A549 (cell line): Measurements from ENCODE around the gene KCNQ5. TPM values are rescaled to one million over a fixed set of nuclear protein-coding genes. Genes with fewer than 3 reads are reported as not detected.
A peak's percentile ranks its signal among the peaks of the same experiment; 100 is the strongest.

Experiments used
- ATAC-seq, 2 experiments: fragments of 200-7000 bp in 1 of 2; fragments of >200 bp in 1 of 2; cut with Nextera tagmentation in 1 of 2; cut with Tn5 transposase in 1 of 2; 3 replicates each; pipeline versions ENCODE4 v1.8.0 to v1.9.1; 2018 to 2020; ENCODE audit warnings: mild to moderate bottlenecking in 1 of 2, moderate library complexity in 1 of 2
- CTCF ChIA-PET: fragments of 300-600 bp; sonication (Branson Sonifier 250); formaldehyde crosslinking; extraction: SDS; loops from one replicate; lab custom pipeline; 2021; ENCODE audit warnings: antibody characterized with exemption, inconsistent platforms; lab: Yijun Ruan, JAX
- POLR2A ChIA-PET: fragments of 350-600 bp; formaldehyde crosslinking; extraction: SDS; loops from one replicate; lab custom pipeline; 2021; ENCODE audit warnings: antibody characterized with exemption, inconsistent platforms; lab: Yijun Ruan, JAX
- DNase-seq, 2 experiments: peaks; one replicate each; pipeline versions ENCODE4 v3.0.0 to v3.0.0-alpha.2; 2011 to 2016; ENCODE audit warnings: low read depth in 1 of 2, low spot score in 1 of 2
- FAIRE-seq: peaks from 2 replicates; lab custom pipeline; 2011; peaks lifted over from hg19 to GRCh38; lab: Jason Lieb, UNC
- H3K27ac ChIP-seq, 2 experiments: fragments of >200 bp; sonication (Bioruptor Twin); formaldehyde crosslinking; 3 replicates each; pipeline ENCODE4 v1.5.1; 2016 to 2017
- H3K4me1 ChIP-seq: fragments of >200 bp; sonication (Bioruptor Twin); formaldehyde crosslinking; 3 replicates; pipeline ENCODE4 v1.6.1; 2016
- H3K4me2 ChIP-seq: fragments of >200 bp; sonication (Bioruptor Twin); formaldehyde crosslinking; 3 replicates; pipeline ENCODE4 v1.6.1; 2016
- H3K4me3 ChIP-seq: fragments of >200 bp; sonication (Bioruptor Twin); formaldehyde crosslinking; 3 replicates; pipeline ENCODE4 v1.5.1; 2016
- H3K9me3 ChIP-seq: fragments of >200 bp; sonication (Bioruptor Twin); formaldehyde crosslinking; 3 replicates; pipeline ENCODE4 v1.6.1; 2016
- BCL3 ChIP-seq: fragments of >200 bp; sonication (Bioruptor Twin); formaldehyde crosslinking; IDR thresholded peaks from 3 replicates; pipeline ENCODE4 v1.6.1; 2016
- BHLHE40 ChIP-seq: IDR thresholded peaks from 2 replicates; pipeline ENCODE4 v1.6.1; 2012; ENCODE audit warnings: low read depth, low read length, inconsistent platforms
- CBX2 ChIP-seq: fragments of 200-600 bp; sonication (generic); IDR thresholded peaks from 2 replicates; pipeline ENCODE4 v1.6.1; 2016; ENCODE audit warnings: low read depth, mild to moderate bottlenecking, borderline replicate concordance
- CEBPB ChIP-seq, 2 experiments: fragments of >200 bp in 1 of 2; sonication (Bioruptor Twin) in 1 of 2; formaldehyde crosslinking in 1 of 2; IDR thresholded peaks; 2 replicates each; pipeline ENCODE4 v1.6.1; 2012 to 2016
- CHD4 ChIP-seq: fragments of 200-600 bp; sonication (generic); IDR thresholded peaks from 2 replicates; pipeline ENCODE4 v1.6.1; 2016; ENCODE audit warnings: antibody characterized with exemption, mild to moderate bottlenecking, borderline replicate concordance
- CTCF ChIP-seq: fragments of >200 bp; sonication (Bioruptor Twin); formaldehyde crosslinking; IDR thresholded peaks from 3 replicates; pipeline ENCODE4 v1.5.1; 2016
- EHF ChIP-seq: fragments of 250-450 bp; sonication (Bioruptor Pico); IDR thresholded peaks from 2 replicates; pipeline ENCODE4 v1.5.0; 2020; ENCODE audit warnings: mild to moderate bottlenecking
- EHMT2 ChIP-seq: fragments of 200-600 bp; sonication (generic); IDR thresholded peaks from 2 replicates; pipeline ENCODE4 v1.6.1; 2016; ENCODE audit warnings: antibody characterized with exemption, low read depth, mild to moderate bottlenecking, moderate library complexity
- ELK1 ChIP-seq: fragments of 150-350 bp; IDR thresholded peaks from 2 replicates; pipeline ENCODE4 v1.6.1; 2014; ENCODE audit warnings: low read depth, mild to moderate bottlenecking, low read length
- EP300 ChIP-seq, 2 experiments: fragments of >200 bp; sonication (Bioruptor Twin); formaldehyde crosslinking; IDR thresholded peaks; 2 replicates in 1 of 2; 3 replicates in 1 of 2; pipeline ENCODE4 v1.6.1; 2016 to 2017
- ESRRA ChIP-seq: fragments of 150-350 bp; IDR thresholded peaks from 2 replicates; pipeline ENCODE4 v1.6.1; 2014; ENCODE audit warnings: mild to moderate bottlenecking, low read length, borderline replicate concordance
- FOSB ChIP-seq: fragments of 250-450 bp; sonication (Bioruptor Pico); IDR thresholded peaks from 2 replicates; pipeline ENCODE4 v1.5.0; 2020; ENCODE audit warnings: mild to moderate bottlenecking, moderate library complexity
- HES2 ChIP-seq: fragments of >200 bp; sonication (Bioruptor Twin); formaldehyde crosslinking; IDR thresholded peaks from 2 replicates; pipeline ENCODE4 v1.6.1; 2016
- HOXA7 ChIP-seq: fragments of 250-450 bp; sonication (Bioruptor Pico); IDR thresholded peaks from 2 replicates; pipeline ENCODE4 v1.5.0; 2020; ENCODE audit warnings: mild to moderate bottlenecking, moderate library complexity
- HOXB5 ChIP-seq: fragments of 250-450 bp; sonication (Bioruptor Pico); IDR thresholded peaks from 2 replicates; pipeline ENCODE4 v1.5.0; 2020; ENCODE audit warnings: mild to moderate bottlenecking, moderate library complexity
- JUNB ChIP-seq: fragments of >200 bp; sonication (Bioruptor Twin); formaldehyde crosslinking; IDR thresholded peaks from 2 replicates; pipeline ENCODE4 v1.6.1; 2016
- MAFK ChIP-seq: fragments of 450-650 bp; IDR thresholded peaks from 2 replicates; pipeline ENCODE4 v1.6.1; 2014; ENCODE audit not compliant: partially characterized antibody
- MAZ ChIP-seq: fragments of 150-350 bp; IDR thresholded peaks from 2 replicates; pipeline ENCODE4 v1.6.1; 2014; ENCODE audit warnings: antibody characterized with exemption, low read depth, low read length, borderline replicate concordance
- MYC ChIP-seq: IDR thresholded peaks from 2 replicates; pipeline ENCODE4 v1.6.1; 2012; ENCODE audit warnings: mild to moderate bottlenecking, inconsistent platforms, low read length, improper control_type of control experiment, borderline replicate concordance
- NFE2L2 ChIP-seq: fragments of 150-350 bp; conservative IDR thresholded peaks from 2 replicates; pipeline ENCODE4 v1.6.1; 2014; ENCODE audit warnings: low read length
- NPAS2 ChIP-seq: fragments of 250-450 bp; sonication (Bioruptor Pico); IDR thresholded peaks from 2 replicates; pipeline ENCODE4 v1.8.0; 2022; ENCODE audit warnings: mild to moderate bottlenecking, moderate library complexity, borderline replicate concordance
- PHF8 ChIP-seq: fragments of 200-600 bp; sonication (generic); IDR thresholded peaks from 2 replicates; pipeline ENCODE4 v1.6.1; 2016; ENCODE audit warnings: low read depth, mild to moderate bottlenecking, antibody characterized with exemption, moderate library complexity, borderline replicate concordance
- POLR2AphosphoS2 ChIP-seq: conservative IDR thresholded peaks from 2 replicates; pipeline ENCODE4 v1.6.1; 2012; ENCODE audit warnings: low read length, improper control_type of control experiment, inconsistent platforms
- RAD21 ChIP-seq, 2 experiments: fragments of >200 bp in 1 of 2; sonication (Bioruptor Twin) in 1 of 2; formaldehyde crosslinking in 1 of 2; IDR thresholded peaks in 1 of 2; conservative IDR thresholded peaks in 1 of 2; 2 replicates in 1 of 2; 3 replicates in 1 of 2; pipeline ENCODE4 v1.6.1; 2012 to 2018; ENCODE audit warnings: inconsistent platforms in 1 of 2
- RARB ChIP-seq: fragments of 250-450 bp; sonication (Bioruptor Pico); IDR thresholded peaks from 2 replicates; pipeline ENCODE4 v1.8.0; 2021; ENCODE audit warnings: mild to moderate bottlenecking, moderate library complexity
- RCOR1 ChIP-seq: fragments of 150-350 bp; IDR thresholded peaks from 2 replicates; pipeline ENCODE4 v1.6.1; 2014; ENCODE audit warnings: antibody characterized with exemption, low read length, low read depth
- RFX5 ChIP-seq: fragments of 450-650 bp; IDR thresholded peaks from 2 replicates; pipeline ENCODE4 v1.7.1; 2014; ENCODE audit warnings: antibody characterized with exemption, mild to moderate bottlenecking, moderate library complexity
- RNF2 ChIP-seq: fragments of 200-600 bp; sonication (generic); IDR thresholded peaks from 2 replicates; pipeline ENCODE4 v1.6.1; 2016; ENCODE audit warnings: low read depth, mild to moderate bottlenecking, antibody characterized with exemption, moderate library complexity, borderline replicate concordance
- SMC3 ChIP-seq: fragments of >200 bp; sonication (Bioruptor Twin); formaldehyde crosslinking; IDR thresholded peaks from 3 replicates; pipeline ENCODE4 v1.6.1; 2018; ENCODE audit warnings: inconsistent platforms
- SREBF2 ChIP-seq: fragments of 450-650 bp; IDR thresholded peaks from 2 replicates; pipeline ENCODE4 v1.6.1; 2014; ENCODE audit warnings: mild to moderate bottlenecking, moderate library complexity
- USF2 ChIP-seq: fragments of 450-650 bp; IDR thresholded peaks from 2 replicates; pipeline ENCODE4 v1.6.1; 2014; ENCODE audit warnings: antibody characterized with exemption
- WGBS: methylation state at CpG from one replicate; pipeline ENCODE4 v1.1.6; 2017; ENCODE audit errors: missing lambda C conversion rate; 5-methylcytosine and 5-hydroxymethylcytosine counted together
- polyA plus RNA-seq, 4 experiments: library from polyadenylated mRNA; depleted of rRNA in 3 of 4; stranded (reverse); fragments of >200 nt; fragmentation: RNase III in 1 of 4; extraction: RNeasy Plus Mini Kit Qiagen cat#74134 plus additional on column Dnase treatment in 1 of 4; gene quantifications; 2 replicates in 3 of 4; 3 replicates in 1 of 4; pipeline ENCODE4 v1.2.3, GENCODE V29; 2011 to 2017

The KCNQ5 gene
- polyA plus RNA-seq, 2 of the 4 experiments (the other 2 are of a cell fraction), result 1.2 to 1.3 TPM

- POLR2A ChIA-PET, result no interaction called here
- TF ChIP-seq CEBPB (IDR thresholded peaks at IDR 0.05) (no peak), MAFK (no peak), SREBF2 (no peak), EHMT2 (no peak), PHF8 (no peak), NFE2L2 (no peak), NPAS2 (CRISPR knock-in tag) (no peak), EHF (CRISPR knock-in tag) (no peak), HOXA7 (no peak), HES2 (no peak), RNF2 (no peak), RARB (no peak), POLR2AphosphoS2 (no peak), RAD21 (conservative IDR thresholded peaks at IDR 0.05 in 1 of 2, IDR thresholded peaks at IDR 0.05 in 1 of 2) (no peak), HOXB5 (CRISPR knock-in tag) (no peak), FOSB (no peak), CBX2 (no peak)
- TF ChIP-seq, all 56 proteins: peak for 0
- Histone ChIP-seq H3K27ac (no peak overlapping the region), H3K9me3 (no peaks in the 10 kb centered on the region), H3K4me2 (no peak overlapping the region), H3K4me3 (no peak overlapping the region), H3K4me1 (no peaks in the 10 kb centered on the region)
- CTCF ChIA-PET, result no interaction called here
- no peak for ATAC-seq
- WGBS, result 38% methylated on average over 1 of the region's 1 CpG
- DNase-seq, result no peak
- FAIRE-seq, result no peak
Measured at GRCh38 chr6:72672906-72673305, 51.0 kb downstream of the KCNQ5 start.

- no peak for FAIRE-seq
- no peak for ATAC-seq
- no peaks in the 10 kb centered on the region for H3K9me3 ChIP-seq
- WGBS, result 84% methylated on average over 1 of the region's 1 CpG
- TF ChIP-seq BHLHE40 (no peak), MAFK (peak; percentile 25), ESRRA (no peak), JUNB (no peak), SMC3 (no peak), MAZ (no peak)
- TF ChIP-seq, all 56 proteins: peak for 1
- Histone ChIP-seq H3K4me1 (no peaks in the 10 kb centered on the region), H3K4me3 (no peak overlapping the region), H3K27ac (no peak overlapping the region), H3K4me2 (no peak overlapping the region)
- ChIA-PET POLR2A (no interaction called here), CTCF (no interaction called here)
- DNase-seq, result no peak
Measured at GRCh38 chr6:72674842-72675241, 53.0 kb downstream of the KCNQ5 start.

- 48% methylated on average over 1 of the region's 1 CpG for WGBS
- FAIRE-seq (no peak), DNase-seq (no peak), ATAC-seq (no peak)
- no peak overlapping the region for H3K4me2 ChIP-seq
- H3K4me3 ChIP-seq, result no peak overlapping the region
- no peaks in the 10 kb centered on the region for H3K9me3 ChIP-seq
- H3K4me1 ChIP-seq, result no peaks in the 10 kb centered on the region
- no peak overlapping the region for H3K27ac ChIP-seq
- ChIA-PET CTCF (no interaction called here), POLR2A (no interaction called here)
- no peak for TF ChIP-seq ELK1
- TF ChIP-seq MAZ, result no peak
- no peak for TF ChIP-seq SMC3
- no peak for TF ChIP-seq CTCF
- no peak for TF ChIP-seq SREBF2
- TF ChIP-seq HES2, result no peak
- TF ChIP-seq MAFK, result no peak
- TF ChIP-seq USF2, result no peak
- no peak for TF ChIP-seq RCOR1
- TF ChIP-seq PHF8, result no peak
- no peak for TF ChIP-seq CHD4
- no peak for TF ChIP-seq RFX5
- TF ChIP-seq BCL3, result no peak
- TF ChIP-seq MYC, result no peak
- TF ChIP-seq EP300 (IDR thresholded peaks at IDR 0.05), result no peak
Measured at GRCh38 chr6:72675396-72675795, 53.5 kb downstream of the KCNQ5 start.
